Heart right ventricle (tissue), 16 donors: ENCODE data around the gene TTLL11. TPM values are rescaled to one million over a fixed set of nuclear protein-coding genes. Genes with fewer than 3 reads are reported as not detected.
"Not testable (repeated sequence)": the region's sequence is repeated elsewhere in the genome, so short reads cannot be mapped to it uniquely, and the experiment has no call there.

Source experiments
- ATAC-seq, 8 donors: fragments of 200-7000 bp; cut with Tn5 transposase; one replicate each; pipeline ENCODE4 v1.9.1; 2020; ENCODE audit warnings: mild to moderate bottlenecking in 8 of 8, moderate library complexity in 8 of 8, moderate number of reproducible peaks in 1 of 8
- DNase-seq, 2 donors: peaks; one replicate each; pipeline ENCODE4 v3.0.0-alpha.2; 2020
- H3K27ac ChIP-seq, 10 donors: fragments of 200-600 bp; sonication (generic) in 2 of 10; one replicate each; pipeline versions ENCODE4 v1.5.0 to v1.8.0; 2020 to 2022; ENCODE audit warnings: mild to moderate bottlenecking in 3 of 10
- H3K27me3 ChIP-seq, 7 donors: fragments of 200-600 bp; one replicate each; pipeline ENCODE4 v1.8.0; 2021 to 2022; ENCODE audit warnings: mild to moderate bottlenecking in 2 of 7
- H3K36me3 ChIP-seq, 9 donors: fragments of 200-600 bp; sonication (generic) in 1 of 9; one replicate each; pipeline versions ENCODE4 v1.5.0 to v1.8.0; 2020 to 2022; ENCODE audit warnings: mild to moderate bottlenecking in 2 of 9
- H3K4me1 ChIP-seq, 9 donors: fragments of 200-600 bp; sonication (generic) in 1 of 9; one replicate each; pipeline versions ENCODE4 v1.5.0 to v1.8.0; 2020 to 2022; ENCODE audit warnings: mild to moderate bottlenecking in 4 of 9
- H3K4me3 ChIP-seq, 10 donors: fragments of 200-600 bp; sonication (generic) in 2 of 10; one replicate each; pipeline versions ENCODE4 v1.5.0 to v1.8.0; 2020 to 2022; ENCODE audit warnings: mild to moderate bottlenecking in 7 of 10, moderate library complexity in 2 of 10
- H3K9me3 ChIP-seq, 11 donors: fragments of 200-600 bp in 10 of 11; sonication (generic) in 2 of 11; one replicate each; pipeline versions ENCODE4 v1.5.0 to v1.8.0; 2013 to 2022; ENCODE audit warnings: mild to moderate bottlenecking in 2 of 11, control low read depth in 1 of 11, moderate library complexity in 1 of 11
- CTCF ChIP-seq, 9 donors: fragments of 200-600 bp; sonication (generic) in 2 of 9; IDR thresholded peaks; one replicate each; pipeline versions ENCODE4 v1.5.0 to v1.8.0; 2021 to 2022; ENCODE audit warnings: antibody characterized with exemption in 9 of 9, mild to moderate bottlenecking in 5 of 9, moderate library complexity in 1 of 9
- WGBS, 2 donors: extraction: QIAGEN DNeasy Blood & Tissue Kit; methylation state at CpG; one replicate each; pipeline ENCODE4 v1.1.7; 2013; ENCODE audit warnings: inconsistent platforms in 1 of 2; 5-methylcytosine and 5-hydroxymethylcytosine counted together
- intact Hi-C, 10 donors: fragments of 100-400 bp; cut with DNase I; formaldehyde crosslinking; loops; one replicate each; pipeline versions ENCODE4 v1.11.1 to v1.14.2; 2022
- polyA plus RNA-seq, 2 donors: library from polyadenylated mRNA; stranded (reverse); fragments of 200-250 nt; gene quantifications; one replicate each; pipeline ENCODE4 v1.2.3, GENCODE V29; 2013
- total RNA-seq, 10 donors: library from RNA; stranded (reverse); fragmentation: NEBNext Ultra II Directional in 3 of 10; extraction: Animal tissue kit (Norgen Biotek cat#: 25700) in 3 of 10; gene quantifications; one replicate each; pipeline versions ENCODE4 v1.2.1 to v1.2.4, GENCODE V29; 2021 to 2023
- donor health status: Arrhythmogenic right ventricular cardiomyopathy.
- donor health status: ischemic (EF 13 %, LVEDD 7.1; RV severe dilation, severe dysfunction).
- donor health status: healthy with polysubstance abuse.
- donor health status: DM: no; HTN: yes; CAD: no.
- donor health status: DM: no; HTN: no; CAD: no.
- donor health status: ischemic (EF 25% LVEDD 6.9; RV normal size, moderate dysfunction).
- donor health status: ischemic (EF 25% LVEDD 5.7; RV mildly dilated, moderate dysfunction).
- donor health status: healthy.
- donor health status: DM: yes; HTN: yes; CAD: no.
- donor health status: Ischemic cardiomyopathy.
- donor health status: ischemic (EF 35%, LVEDD 5.7; RV mildly dilated, moderate dysfunction).
- donor health status: nonischemic (EF 11% LVEDD 7.7; RV severe dilation, severe dysfunction).
- donor health status: DM: yes; HTN: yes; CAD: no.
- donor health status: PGD.
- donor health status: ischemic (EF 29% LVEDD 5.4; RV normal size, mild dysfunction).
- donor health status: nonischemic (EF 23%, LVEDD 6.1; RV moderate dilation, normal function).

The TTLL11 gene
- total and polyA plus RNA-seq, 12 donors, result 2.6 to 8.7 (median 5.8) TPM

GRCh38 chr9:122119721-122120120, 26.6 kb upstream of the TTLL11 start:
- intact Hi-C loops, result loop anchor here in 8 of 10 donors (5.0 to 10.0 kb wide), 4 partner anchors 145 to 695 kb away; partner anchors contain the start of genes MRRF (in 1 of the 8) and RBM18 (in 1 of the 8)
- no peak for ATAC-seq
- 92% methylated on average over 5 of the region's 5 CpGs for WGBS, 2 donors
- Histone ChIP-seq H3K27ac (no peak overlapping the region), H3K36me3 (no peaks in the 10 kb centered on the region), H3K27me3 (peaks cover 0 to 1% (median 0%) of the 10 kb centered on the region in 7 donors), H3K4me1 (no peaks in the 10 kb centered on the region), H3K9me3 (no peaks in the 10 kb centered on the region), H3K4me3 (no peak overlapping the region)
- no peak for DNase-seq
- no peak for TF ChIP-seq CTCF (IDR thresholded peaks at IDR 0.05)

- no peaks in the 10 kb centered on the region for H3K9me3 ChIP-seq
- intact Hi-C loops, result no loop called here
- H3K4me3 ChIP-seq, result no peak overlapping the region
- DNase-seq (no peak), ATAC-seq (no peak)
- H3K4me1 ChIP-seq, result no peaks in the 10 kb centered on the region
- no peaks in the 10 kb centered on the region for H3K27me3 ChIP-seq
- no peak for TF ChIP-seq CTCF (IDR thresholded peaks at IDR 0.05)
- H3K36me3 ChIP-seq, result no peaks in the 10 kb centered on the region
- no peak overlapping the region for H3K27ac ChIP-seq
- 83 to 89% methylated on average over 13 of the region's 13 CpGs for WGBS, 2 donors
Measured at GRCh38 chr9:122119166-122119521, 26.0 kb upstream of the TTLL11 start.

GRCh38 chr9:122118343-122119165, 25.4 kb upstream of the TTLL11 start:
- TF ChIP-seq CTCF (IDR thresholded peaks at IDR 0.05), result no peak
- Histone ChIP-seq H3K27me3 (no peaks in the 10 kb centered on the region), H3K36me3 (no peaks in the 10 kb centered on the region), H3K9me3 (no peaks in the 10 kb centered on the region), H3K27ac (no peak overlapping the region), H3K4me3 (no peak overlapping the region), H3K4me1 (no peaks in the 10 kb centered on the region)
- intact Hi-C loops, result no loop called here
- ATAC-seq, result no peak
- 78 to 80% methylated on average over 5 of the region's 5 CpGs for WGBS, 2 donors
- no peak for DNase-seq

GRCh38 chr9:122117241-122117640, 24.1 kb upstream of the TTLL11 start:
- H3K9me3 ChIP-seq, H3K4me3 ChIP-seq, H3K27ac ChIP-seq, DNase-seq, intact Hi-C loops, H3K36me3 ChIP-seq, H3K4me1 ChIP-seq, ATAC-seq, H3K27me3 ChIP-seq: not testable (repeated sequence)
- 69 to 80% methylated on average over 9 of the region's 9 CpGs for whole genome bisulfite sequencing, 2 donors
